Breast epithelium (tissue), 3 donors: ENCODE data around the gene FAM168A.

Experiments
- POLR2AphosphoS5 ChIP-seq, 3 donors: sonication (generic); formaldehyde crosslinking; IDR thresholded peaks; one replicate each; pipeline ENCODE4 v1.6.1; 2017; ENCODE audit warnings: antibody characterized with exemption in 3 of 3
- TF ChIP-seq, protein P1 (sequence below), 3 donors: fragments of 450-650 bp; IDR thresholded peaks; one replicate each; pipeline ENCODE4 v1.5.1; 2016 to 2017; ENCODE audit warnings: antibody characterized with exemption in 3 of 3, mild to moderate bottlenecking in 3 of 3, moderate library complexity in 3 of 3

DNA sequence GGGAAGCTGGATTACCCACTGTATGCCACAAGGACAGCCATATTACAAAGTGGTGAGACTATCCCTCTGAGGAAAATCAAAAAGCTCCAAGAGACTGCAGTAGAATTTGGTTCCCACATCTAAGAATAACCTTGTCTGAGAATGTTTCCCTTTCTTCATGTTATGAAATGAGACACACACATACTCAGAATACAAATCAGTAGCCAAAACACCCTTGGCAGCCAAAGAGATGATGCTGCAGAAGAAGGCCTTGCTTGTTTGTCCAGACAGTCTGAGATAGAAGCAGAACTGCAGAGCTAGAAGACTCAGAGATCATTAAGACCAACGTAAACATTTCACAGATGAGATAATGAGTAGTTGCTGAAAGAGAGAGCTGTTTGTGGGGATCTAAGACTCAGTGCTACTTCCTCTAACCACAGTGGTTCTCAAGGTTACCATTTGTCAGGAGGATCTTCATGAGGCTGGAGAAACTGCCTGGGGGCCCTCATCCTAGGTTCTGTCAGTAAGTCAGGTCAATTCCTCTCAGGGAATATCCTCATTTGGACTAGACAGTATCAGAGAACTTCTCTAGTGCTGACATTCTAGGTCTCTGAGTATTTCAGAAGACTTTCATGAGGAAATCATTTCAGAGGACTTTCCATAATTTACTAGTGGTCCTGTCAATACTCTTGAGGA, 182.8 kb downstream of the FAM168A start:
- TF ChIP-seq, protein P1, sequence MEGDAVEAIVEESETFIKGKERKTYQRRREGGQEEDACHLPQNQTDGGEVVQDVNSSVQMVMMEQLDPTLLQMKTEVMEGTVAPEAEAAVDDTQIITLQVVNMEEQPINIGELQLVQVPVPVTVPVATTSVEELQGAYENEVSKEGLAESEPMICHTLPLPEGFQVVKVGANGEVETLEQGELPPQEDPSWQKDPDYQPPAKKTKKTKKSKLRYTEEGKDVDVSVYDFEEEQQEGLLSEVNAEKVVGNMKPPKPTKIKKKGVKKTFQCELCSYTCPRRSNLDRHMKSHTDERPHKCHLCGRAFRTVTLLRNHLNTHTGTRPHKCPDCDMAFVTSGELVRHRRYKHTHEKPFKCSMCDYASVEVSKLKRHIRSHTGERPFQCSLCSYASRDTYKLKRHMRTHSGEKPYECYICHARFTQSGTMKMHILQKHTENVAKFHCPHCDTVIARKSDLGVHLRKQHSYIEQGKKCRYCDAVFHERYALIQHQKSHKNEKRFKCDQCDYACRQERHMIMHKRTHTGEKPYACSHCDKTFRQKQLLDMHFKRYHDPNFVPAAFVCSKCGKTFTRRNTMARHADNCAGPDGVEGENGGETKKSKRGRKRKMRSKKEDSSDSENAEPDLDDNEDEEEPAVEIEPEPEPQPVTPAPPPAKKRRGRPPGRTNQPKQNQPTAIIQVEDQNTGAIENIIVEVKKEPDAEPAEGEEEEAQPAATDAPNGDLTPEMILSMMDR (IDR thresholded peaks at IDR 0.05), result no peak
- no peak for TF ChIP-seq POLR2AphosphoS5 (IDR thresholded peaks at IDR 0.05)
